HG03469 (cell line): Measurements from ENCODE around the gene DNMT3B.

ENCODE experiments used
- ATAC-seq: cut with Tn5 transposase; IDR thresholded peaks from one replicate; pipeline ENCODE4 v1.9.1; 2021; ENCODE audit warnings: mild to moderate bottlenecking, moderate library complexity, moderate number of reproducible peaks; ENCODE audit not compliant: unreplicated experiment

DNMT3B gene

GRCh38 chr20:32849577-32849976, 87.4 kb downstream of the DNMT3B start:
- no peak for ATAC-seq

- no peak for ATAC-seq
Measured at GRCh38 chr20:32855387-32855786, 93.2 kb downstream of the DNMT3B start.

- no peak for ATAC-seq
Measured at GRCh38 chr20:32858189-32858588, 96.0 kb downstream of the DNMT3B start.
